NCI-H2107 treated with DMSO at 0.1 percent for 48 hours (cell line): ENCODE data around the gene KDR.

ENCODE experiments used
- DNase-seq: peaks from one replicate; lab custom pipeline; 2025; ENCODE audit not compliant: unreplicated experiment; lab: John Stamatoyannopoulos, UW

KDR gene

GRCh38 chr4:55031158-55031557 lies 94.2 kb downstream of the KDR start:
- DNase-seq: no peak

GRCh38 chr4:55030589-55030988 lies 94.8 kb downstream of the KDR start:
- DNase-seq: no peak

DNA sequence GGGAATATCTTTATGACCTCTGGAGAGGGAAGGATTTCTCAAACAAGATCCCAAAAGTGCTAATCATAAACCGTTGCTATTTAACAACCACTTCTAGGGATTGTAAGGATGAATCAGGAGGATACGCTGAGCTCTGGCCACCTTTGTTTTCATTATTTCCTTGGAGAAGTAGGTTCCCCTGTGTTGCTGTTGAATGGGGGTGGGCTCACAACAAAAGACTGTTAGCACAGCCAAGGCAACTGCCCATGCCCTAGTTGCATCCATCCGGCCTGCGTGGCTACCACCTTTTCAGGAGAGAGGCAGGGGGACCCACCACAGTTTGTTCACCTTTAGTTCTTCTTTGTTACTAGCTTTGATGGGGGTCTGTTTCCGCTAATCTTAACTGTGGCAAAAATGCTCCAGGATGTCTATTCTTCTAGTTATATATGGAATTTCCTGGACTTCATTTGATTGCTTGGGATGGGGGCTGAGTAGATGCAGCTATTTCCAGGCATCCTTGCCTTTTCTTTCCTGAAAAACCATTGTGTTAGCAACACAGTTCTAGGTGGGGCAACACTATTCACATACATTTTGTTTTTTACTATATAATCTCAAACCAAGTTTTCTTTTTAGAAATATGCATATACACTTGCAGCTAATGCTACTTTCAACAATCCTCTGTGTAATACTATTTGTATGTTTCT lies 95.4 kb downstream of the KDR start:
- DNase-seq: no peak

GRCh38 chr4:55029321-55029720 lies 96.1 kb downstream of the KDR start:
- no peak for DNase-seq
